GM19395 (cell line): ENCODE data around the gene MRPS34.

ENCODE experiments used
- ATAC-seq: cut with Tn5 transposase; IDR thresholded peaks from one replicate; pipeline ENCODE4 v1.9.1; 2021; ENCODE audit warnings: mild to moderate bottlenecking, moderate library complexity; ENCODE audit not compliant: unreplicated experiment

Gene MRPS34

DNA sequence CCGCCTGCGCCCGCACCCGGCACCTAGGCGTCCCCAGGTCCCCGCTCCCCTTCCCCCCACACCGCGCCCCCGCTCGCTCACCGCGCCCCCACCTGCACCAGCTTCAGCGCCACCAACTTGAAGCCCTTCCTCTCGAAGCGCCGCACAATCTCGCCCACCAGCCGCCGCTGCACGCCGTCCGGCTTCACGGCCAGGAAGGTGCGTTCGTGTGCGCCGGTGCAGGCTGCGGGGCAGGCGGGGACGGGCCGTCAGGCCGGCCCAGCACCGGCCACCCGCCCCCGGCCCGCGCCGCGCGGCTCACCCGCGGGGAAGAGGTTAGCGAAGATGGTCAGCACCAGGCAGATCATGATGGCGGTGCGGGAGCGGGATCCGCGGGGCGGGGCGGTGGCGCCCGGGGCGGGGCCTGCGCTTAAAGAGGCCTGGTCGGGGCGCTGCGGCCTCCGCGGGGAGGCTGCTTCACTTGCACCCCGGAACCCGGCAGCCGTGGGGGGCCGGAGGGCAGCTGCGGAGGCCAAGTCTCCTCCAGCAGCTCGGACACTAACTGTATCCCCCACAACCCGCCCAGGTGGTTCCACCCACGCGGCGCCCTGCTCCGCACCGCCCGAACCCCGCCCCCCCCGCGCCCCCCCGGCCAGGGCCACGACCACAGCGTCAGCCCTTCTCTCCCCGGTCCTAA lies 1.6 kb downstream of the MRPS34 start, which contains the start of gene NME3:
Gene NME3, minus strand, starts transcription at position 356 of the 676 bp plus-strand sequence. Its CDS starts 9 bp downstream, at position 347.
- ATAC-seq, result no peak

DNA sequence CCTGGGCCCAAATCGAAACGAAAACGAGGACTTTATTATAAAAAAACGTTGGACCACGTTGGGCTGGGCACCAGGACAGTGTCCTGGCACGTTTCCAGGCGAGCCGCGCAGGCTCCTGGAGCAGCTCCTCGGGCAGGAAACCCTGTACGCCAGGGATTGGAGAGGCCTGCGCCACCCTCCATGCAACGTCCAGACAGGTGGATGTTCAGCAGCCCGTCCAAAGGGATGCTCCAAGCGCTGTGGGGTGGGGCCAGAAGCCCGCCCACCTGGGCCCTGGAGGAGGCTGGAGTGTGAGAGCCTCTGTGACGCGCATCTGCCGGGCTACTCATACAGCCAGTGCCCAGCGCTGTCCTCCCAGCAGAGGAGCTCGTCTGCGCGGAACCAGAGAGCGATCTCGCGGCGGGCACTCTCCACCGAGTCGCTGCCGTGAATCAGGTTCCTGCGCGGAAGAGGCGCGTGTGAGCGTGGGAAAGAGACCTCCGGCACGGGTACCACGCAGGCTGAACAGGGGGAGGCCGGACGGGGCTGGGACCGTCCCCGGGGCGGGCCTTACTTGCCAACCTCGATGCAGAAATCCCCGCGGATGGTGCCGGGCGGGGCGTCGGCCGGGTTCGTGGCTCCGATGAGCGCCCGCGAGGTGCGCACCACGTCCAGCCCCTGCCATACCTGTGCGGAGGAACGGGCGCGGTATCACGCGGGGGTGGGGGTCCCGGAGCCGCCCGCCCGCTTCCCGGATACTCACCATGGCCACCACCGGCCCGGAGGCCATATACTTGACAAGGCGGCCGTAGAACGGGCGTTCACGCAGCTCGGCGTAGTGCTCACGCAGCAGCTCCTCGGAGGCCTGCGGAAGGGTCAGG lies 2.4 kb downstream of the MRPS34 start:
- no peak for ATAC-seq

DNA sequence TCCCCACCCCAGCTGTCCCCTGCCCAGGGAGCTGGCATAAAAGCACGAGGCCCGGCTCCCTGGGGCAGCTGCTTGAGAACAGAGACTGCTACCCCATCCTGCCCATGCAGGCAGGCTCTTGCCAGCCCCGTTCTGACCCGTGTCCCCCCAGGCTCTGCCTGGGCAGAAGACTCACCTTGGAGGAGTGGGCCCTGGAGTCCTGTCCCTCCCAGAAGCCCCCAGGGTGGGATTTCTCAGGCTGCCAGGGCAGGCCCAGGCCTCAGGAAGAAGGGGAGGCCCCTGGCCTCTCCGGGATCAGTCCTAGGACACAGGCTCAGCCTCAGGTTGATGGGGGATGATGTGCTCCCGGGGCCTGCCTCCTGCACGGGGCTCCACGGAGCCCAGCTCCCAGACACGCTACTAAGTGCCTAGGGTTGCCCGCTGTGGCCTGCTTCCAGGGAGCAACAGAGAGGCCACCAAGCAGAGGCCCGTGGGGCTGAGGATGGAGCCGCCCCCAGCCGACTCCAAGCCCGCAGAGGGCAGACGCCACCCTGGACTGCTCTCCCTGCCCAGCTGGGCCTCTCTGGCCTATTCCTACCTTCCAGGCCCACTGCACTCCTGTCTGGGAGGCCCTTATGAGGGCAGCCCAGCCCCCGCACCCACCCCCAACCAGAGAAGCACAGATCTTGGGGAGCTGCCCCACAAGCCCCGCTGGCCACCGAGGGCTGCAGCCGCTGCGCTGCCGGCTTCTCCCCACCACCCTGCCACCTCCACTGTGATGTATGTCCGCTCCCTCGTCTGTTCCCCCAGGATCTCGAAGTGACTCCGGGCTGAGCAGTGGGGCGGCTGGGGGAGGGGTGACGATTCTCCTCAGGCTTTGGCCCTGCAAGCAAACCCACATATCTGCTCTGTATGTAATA lies 3.3 kb downstream of the MRPS34 start:
- no peak for ATAC-seq

DNA sequence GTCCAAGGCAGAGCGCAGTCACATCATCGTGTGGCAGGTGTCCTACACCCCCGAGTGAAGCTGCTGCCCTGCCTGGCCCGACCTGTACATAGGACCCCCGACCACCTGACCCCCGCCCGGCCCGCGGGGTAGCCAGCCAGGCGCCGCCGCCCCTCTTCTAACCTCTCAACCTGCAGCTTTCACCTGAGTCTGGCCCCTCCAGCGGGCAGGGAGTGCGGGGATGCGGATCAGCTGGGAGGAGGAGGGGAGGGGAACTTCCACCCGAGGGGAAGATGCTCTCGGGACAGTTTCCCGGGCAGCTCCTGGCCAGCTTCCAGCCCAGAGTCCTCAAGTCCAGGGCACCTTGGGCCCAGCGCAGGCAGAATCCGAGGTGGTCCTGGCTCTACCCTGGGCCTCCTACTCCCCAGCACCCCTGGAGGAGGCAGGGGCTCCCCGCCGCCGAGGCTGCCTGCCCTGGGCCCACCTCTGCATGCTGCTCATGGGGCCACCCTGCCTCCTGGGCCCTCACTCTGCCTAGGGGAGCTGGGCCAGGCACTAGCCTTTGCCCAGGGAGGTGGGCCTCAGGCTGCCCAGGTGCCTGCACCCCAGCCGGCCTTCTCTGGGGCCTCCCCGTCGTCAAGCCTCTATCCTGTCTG lies 4.0 kb downstream of the MRPS34 start:
- ATAC-seq, result no peak

DNA sequence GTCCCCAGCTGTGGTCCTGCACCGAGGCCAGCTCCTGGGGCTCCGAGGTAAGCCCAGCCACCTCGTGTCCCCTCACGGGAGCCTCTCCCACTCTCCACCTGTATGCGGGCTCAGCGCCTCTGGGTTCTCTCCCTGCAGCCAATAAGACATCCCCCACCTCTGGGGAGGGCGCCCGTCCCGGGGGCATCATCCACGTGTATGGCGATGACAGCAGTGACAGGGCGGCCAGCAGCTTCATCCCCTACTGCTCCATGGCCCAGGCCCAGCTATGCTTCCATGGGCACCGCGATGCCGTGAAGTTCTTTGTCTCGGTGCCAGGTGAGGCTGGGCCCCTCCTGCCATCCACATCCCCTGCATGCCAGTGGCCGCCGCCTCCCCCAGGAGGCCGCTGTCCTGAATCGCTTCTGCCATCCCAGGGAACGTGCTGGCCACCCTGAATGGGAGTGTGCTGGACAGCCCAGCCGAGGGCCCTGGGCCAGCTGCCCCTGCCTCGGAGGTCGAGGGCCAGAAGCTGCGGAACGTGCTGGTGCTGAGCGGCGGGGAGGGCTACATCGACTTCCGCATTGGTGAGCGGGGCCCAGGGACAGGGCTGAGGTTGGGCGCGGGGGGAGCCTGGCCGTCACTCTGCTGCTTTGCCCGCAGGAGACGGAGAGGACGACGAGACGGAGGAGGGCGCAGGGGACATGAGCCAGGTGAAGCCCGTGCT lies 4.7 kb downstream of the MRPS34 start:
- ATAC-seq, result no peak

DNA sequence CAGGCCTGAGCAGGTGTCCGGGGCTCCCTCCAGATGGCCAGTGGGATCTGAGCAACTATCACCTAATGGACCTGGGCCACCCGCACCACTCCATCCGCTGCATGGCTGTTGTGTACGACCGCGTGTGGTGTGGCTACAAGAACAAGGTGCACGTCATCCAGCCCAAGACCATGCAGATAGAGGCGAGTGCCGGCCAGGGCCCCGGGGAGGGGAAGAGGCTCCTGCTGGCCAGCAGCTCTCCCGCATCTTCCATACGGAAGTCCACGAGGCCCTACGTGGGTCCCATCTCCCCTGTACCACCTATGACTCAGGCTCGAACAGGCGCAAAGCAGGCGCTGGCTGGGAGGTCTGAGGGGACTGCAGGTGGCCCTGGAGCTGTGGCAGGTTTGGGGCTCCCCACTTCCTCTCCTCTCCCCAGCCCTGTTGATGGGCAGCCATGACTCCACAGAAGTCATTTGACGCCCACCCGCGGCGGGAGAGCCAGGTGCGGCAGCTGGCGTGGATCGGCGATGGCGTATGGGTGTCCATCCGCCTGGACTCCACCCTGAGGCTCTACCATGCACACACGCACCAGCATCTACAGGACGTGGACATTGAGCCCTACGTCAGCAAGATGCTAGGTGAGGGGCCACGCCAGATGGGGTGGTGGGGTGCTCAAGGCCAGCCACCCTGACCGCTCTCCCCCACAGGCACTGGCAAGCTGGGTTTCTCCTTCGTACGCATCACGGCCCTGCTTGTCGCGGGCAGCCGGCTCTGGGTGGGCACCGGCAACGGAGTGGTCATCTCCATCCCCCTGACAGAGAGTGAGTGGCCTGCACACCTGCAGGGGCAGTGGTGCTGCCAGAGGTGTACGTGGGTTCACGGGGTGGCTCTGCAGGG lies 5.6 kb downstream of the MRPS34 start:
- no peak for ATAC-seq

DNA sequence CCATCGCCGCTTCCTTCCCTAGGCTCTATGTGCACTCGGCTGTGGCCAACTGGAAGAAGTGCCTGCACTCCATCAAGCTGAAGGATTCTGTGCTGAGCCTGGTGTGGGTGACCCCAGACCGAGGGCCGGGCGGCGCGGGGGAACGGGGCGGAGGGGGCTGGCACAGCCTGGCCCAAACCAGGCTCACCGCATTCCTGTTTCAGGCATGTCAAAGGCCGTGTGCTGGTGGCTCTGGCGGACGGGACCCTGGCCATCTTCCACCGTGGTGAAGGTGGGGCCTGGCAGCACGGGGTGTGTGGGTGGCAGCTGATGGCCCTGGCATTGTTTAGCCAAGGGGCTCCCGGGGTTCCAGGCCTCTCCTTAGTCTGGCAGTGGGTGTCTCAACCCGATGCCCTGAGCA lies 6.2 kb downstream of the MRPS34 start:
- ATAC-seq, result no peak

DNA sequence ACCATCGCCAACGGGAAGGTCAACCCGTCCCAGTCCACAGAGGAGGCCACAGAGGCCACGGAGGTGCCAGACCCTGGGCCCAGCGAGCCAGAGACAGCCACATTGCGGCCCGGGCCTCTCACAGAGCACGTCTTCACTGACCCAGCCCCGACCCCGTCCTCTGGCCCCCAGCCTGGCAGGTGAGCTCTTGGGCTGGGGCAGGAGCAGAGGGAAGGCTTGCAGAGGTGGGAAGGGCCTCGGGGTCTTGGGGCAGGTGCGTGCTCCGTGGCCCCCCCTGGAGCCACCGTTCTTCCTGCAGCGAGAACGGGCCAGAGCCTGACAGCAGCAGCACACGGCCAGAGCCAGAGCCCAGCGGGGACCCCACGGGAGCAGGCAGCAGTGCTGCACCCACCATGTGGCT lies 6.7 kb downstream of the MRPS34 start:
- ATAC-seq, result no peak

DNA sequence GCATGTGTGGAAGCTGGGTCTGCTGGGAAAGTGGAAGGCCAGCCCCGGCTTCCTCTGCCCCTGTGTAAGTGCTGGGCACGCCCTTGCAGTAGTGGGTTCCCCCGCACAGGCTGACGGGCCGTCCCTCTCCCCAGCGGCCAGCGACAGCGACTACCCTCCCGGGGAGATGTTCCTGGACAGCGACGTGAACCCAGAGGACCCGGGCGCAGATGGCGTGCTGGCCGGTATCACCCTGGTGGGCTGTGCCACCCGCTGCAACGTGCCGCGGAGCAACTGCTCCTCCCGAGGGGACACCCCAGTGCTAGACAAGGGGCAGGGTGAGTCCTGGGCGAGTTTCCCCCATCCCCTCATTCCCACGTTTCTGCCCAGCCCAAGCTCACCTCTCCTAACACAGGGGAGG lies 7.1 kb downstream of the MRPS34 start:
- no peak for ATAC-seq

DNA sequence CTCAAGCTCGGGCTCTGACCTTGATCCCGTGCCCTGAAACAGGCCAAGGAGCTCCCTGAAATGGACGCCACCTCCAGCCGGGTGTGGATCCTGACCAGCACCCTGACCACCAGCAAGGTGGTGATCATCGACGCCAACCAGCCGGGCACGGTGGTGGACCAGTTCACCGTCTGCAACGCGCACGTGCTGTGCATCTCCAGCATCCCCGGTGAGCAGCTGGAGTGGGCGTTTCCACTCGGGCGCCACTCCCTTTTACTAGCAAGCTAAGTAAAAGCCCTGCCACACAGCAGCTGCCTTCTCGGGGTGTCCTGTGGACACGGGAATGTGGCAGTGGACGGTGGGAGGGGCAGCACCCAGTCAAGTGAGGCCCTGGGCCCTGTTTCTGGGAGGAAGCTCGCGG lies 8.0 kb downstream of the MRPS34 start:
- ATAC-seq, result no peak

DNA sequence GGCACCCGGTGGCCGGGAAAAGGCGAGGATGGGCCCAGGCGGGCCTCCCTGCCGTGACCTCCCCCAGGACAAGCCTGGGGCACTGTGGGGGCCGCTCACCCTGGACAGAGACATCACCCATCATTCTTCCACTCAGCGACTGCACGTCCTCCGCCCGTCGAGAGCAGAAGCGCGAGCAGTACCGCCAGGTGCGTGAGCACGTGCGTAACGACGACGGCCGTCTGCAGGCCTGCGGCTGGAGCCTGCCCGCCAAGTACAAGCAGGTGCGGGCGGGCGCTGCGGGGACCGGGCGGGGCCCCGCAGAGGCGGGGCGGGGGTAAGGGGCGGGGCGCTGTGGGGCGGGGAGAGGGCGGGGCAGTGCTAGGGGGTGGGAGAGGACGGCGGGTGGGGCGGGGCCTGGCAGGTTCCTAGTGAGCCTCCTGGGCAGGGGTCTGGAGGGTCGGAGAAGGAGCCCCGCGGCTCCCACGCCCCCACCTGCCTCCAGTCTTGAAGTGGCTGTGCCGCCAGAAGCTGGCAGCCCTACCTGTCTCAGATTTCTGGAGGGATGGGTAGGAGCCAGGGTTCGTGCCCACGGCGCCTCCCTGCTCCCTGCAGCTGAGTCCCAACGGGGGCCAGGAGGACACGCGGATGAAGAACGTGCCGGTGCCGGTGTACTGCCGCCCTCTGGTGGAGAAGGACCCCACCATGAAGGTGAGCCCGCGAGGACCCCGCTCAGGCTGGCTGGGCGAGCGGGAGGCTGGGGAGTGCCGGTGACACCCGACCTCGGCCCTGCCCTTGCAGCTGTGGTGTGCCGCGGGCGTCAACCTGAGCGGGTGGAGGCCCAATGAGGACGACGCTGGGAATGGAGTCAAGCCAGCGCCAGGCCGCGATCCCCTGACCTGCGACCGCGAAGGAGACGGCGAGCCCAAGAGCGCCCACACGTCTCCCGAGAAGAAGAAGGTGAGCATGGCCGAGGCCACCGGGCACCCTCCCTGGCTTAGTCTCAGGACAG lies 9.1 kb downstream of the MRPS34 start:
- no peak for ATAC-seq

DNA sequence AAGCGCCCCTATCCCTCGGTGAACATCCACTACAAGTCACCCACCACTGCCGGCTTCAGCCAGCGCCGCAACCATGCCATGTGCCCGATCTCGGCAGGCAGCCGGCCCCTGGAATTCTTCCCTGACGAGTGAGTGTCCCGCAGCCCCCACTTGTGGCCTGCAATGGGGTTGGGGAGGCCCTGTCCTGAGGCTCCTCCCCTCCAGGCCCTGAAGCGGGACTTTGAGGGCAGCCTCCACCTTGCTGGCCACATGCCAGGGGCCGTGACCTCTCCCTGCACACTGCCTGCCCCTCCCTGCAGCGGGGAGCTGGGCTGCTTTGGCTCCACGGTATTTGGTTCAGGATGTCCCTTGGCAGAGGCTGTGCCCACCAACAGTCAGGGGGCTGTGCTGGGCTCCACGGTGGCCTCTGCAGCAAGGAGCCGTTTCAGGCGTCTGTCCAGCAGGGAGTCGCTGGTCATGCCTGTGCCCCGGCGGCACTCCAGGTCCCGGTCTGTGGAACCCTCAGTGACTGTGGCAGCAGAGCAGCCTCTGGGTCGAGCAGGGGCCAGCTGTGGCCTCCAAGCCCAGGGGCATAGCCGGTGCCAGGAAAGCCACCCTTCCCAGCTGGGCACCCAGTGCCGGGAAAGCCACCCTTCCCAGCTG lies 9.9 kb downstream of the MRPS34 start:
- ATAC-seq, result no peak

DNA sequence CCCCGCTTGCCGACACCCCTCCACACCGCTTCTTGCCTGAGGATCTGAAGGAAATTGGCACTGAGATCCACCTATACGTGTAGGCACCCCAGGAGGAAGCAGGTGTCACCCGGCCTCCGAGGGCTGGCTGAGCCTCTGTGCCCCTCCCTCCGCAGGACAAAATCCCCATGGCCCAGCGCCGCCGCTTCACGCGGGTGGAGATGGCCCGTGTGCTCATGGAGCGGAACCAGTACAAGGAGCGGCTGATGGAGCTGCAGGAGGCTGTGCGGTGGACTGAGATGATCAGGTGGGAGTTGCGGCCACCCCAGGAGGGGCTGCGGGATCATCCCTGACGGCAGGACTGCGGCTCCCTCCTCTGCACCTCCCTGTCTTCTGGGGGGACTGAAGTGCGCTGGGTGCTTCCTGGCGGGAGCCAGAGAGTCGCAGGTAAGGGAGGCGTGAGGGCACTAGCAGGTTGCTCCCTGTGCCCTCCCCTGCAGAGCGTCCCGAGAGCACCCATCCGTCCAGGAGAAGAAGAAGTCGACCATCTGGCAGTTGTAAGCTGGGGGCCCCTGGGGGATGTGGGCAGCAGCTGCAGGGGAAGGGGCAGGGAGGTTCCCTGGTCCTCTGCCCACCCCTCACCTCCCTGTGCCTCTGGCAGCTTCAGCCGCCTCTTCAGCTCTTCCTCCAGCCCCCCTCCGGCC lies 10.6 kb downstream of the MRPS34 start:
- ATAC-seq, result no peak

DNA sequence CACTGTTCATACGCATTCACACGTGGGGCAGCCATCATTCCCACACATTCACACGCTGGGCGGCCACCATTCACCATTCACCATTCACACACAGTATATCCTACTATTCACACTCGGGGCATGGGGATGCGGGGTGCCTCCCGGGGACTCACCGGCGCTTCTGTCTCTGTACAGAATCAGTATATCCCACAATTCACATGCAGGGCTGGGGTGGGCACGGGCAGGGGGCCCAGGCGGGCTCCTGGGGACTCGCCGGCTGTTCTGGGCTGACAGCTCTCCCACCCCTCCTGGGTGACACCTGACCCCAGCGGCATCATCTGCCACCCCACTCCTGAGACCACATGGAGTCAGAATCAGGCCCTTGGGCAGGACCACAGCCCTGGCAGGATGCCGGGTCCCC lies 11.2 kb downstream of the MRPS34 start:
- no peak for ATAC-seq

DNA sequence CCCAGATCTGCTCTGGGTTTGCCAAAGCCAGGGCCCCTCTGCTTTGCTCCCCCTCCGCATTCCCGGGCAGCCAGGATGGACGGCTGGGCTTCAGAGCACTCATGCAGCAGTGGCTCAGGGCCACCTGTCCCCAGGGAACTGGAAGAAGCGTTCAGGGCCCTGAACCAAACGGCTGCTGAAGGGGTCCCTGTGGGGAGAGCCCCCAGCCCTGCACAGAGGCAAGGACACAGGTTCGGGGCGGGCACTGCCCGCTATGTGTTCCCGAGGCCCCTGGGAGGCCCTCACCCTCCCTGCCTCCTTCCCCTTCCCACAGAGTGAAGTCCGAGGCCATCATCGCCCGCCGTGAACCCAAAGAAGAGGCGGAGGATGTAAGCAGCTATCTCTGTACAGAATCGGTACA lies 12.0 kb downstream of the MRPS34 start:
- ATAC-seq, result no peak

DNA sequence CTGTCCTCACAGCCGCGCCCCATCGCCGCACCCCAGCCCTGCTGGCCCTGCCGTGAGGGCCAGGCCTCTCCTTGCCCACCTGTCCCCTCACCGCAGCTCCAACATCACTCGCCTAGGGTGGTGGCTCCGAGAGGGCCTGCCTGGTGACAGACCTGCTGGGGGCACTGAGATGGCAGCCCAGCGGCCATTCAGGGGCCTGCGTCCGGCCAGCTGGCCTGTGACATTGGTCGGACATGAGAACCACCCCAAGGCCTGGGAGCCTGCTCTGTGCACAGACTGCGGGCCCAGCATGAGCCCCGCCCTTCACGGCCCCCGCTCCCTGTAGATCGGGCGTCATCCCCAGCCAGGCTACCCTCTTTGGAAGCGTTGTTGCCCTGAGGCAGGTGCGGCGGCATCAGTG lies 13.4 kb downstream of the MRPS34 start:
- ATAC-seq, result no peak

DNA sequence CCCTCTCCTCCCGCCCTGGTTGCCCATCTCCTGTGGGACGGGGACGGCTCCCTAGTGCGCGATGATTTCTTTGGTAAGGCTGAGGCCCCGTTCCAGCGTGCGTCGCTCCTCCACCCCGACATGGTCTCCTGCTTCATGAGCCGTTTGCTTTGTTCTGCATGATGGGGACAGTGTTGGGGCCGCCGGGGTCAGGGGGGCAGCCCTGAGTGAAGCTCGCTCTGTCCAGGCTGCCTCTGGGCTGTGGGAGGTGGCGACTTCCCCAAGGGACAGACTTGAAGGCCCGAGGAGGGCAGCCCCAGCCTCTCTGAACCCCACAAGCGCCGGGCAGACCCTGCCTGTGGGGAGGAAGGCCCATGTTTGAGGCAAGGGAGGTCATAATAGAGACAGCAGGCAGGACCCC lies 14.0 kb downstream of the MRPS34 start:
- ATAC-seq, result no peak
